K562 (cell line): ENCODE measurements around the gene IL1F10. TPM values are rescaled to one million over a fixed set of nuclear protein-coding genes. Genes with fewer than 3 reads are reported as not detected.

Experiments used
- ATAC-seq: fragments of 200-7000 bp; cut with Tn5 transposase; 3 replicates; pipeline ENCODE4 v1.9.1; 2020; ENCODE audit warnings: moderate library complexity
- BruUV-seq: library from RNA; stranded (reverse); fragments of 400-500 nt; replicated peaks from 2 replicates; lab custom pipeline; 2021; lab: Mats Ljungman, UMichigan
- CTCF ChIA-PET: fragments of 300-600 bp; formaldehyde crosslinking; extraction: SDS; loops from one replicate; lab custom pipeline; 2021; ENCODE audit warnings: low intra/inter-chr PET ratio; lab: Yijun Ruan, JAX
- POLR2A ChIA-PET: fragments of 300-600, 350-650 bp; sonication (Branson Sonifier 250); formaldehyde crosslinking; extraction: SDS; loops from one replicate; lab custom pipeline; 2021; ENCODE audit warnings: antibody characterized with exemption, inconsistent platforms; lab: Yijun Ruan, JAX
- DNase-seq, 4 experiments: peaks; one replicate each; pipeline versions ENCODE4 v3.0.0 to v3.0.0-alpha.2; 2011 to 2018; ENCODE audit warnings: low spot score in 3 of 4, mixed read lengths in 3 of 4; ENCODE audit errors: extremely low read depth in 1 of 4
- FAIRE-seq: peaks from 2 replicates; lab custom pipeline; 2011; peaks lifted over from hg19 to GRCh38; lab: Jason Lieb, UNC
- H2AFZ ChIP-seq: 2 replicates; pipeline ENCODE4 v1.6.0; 2011; ENCODE audit warnings: low read depth, low read length, control low read depth, inconsistent platforms
- H3K27ac ChIP-seq: fragments of 200-600 bp; 3 replicates; pipeline ENCODE4 v1.8.0; 2011; ENCODE audit warnings: low read depth, mild to moderate bottlenecking, control low read depth, inconsistent platforms, low read length, moderate library complexity, mixed read lengths; ENCODE audit errors: extremely low read depth
- H3K27me3 ChIP-seq, 2 experiments: fragments of 300-600 bp in 1 of 2; 2 replicates in 1 of 2; 3 replicates in 1 of 2; pipeline versions ENCODE4 v1.6.0 to v1.8.0; 2011; ENCODE audit warnings: inconsistent platforms in 2 of 2, low read length in 2 of 2, mild to moderate bottlenecking in 1 of 2, mixed read lengths in 1 of 2, moderate library complexity in 1 of 2; ENCODE audit not compliant: control insufficient read depth in 2 of 2, insufficient read depth in 2 of 2
- H3K36me3 ChIP-seq: fragments of 300-600 bp; 3 replicates; pipeline ENCODE4 v1.8.0; 2011; ENCODE audit warnings: mild to moderate bottlenecking, low read length, inconsistent platforms; ENCODE audit not compliant: control insufficient read depth, insufficient read depth
- H3K4me1 ChIP-seq, 2 experiments: fragments of 200-600 bp in 1 of 2; replicated peaks in 1 of 2; 2 replicates in 1 of 2; 3 replicates in 1 of 2; pipeline versions ENCODE4 v1.5.1 to v1.8.0; 2011; ENCODE audit warnings: inconsistent platforms in 2 of 2, low read length in 2 of 2, mild to moderate bottlenecking in 1 of 2, mixed read lengths in 1 of 2, moderate library complexity in 1 of 2; ENCODE audit not compliant: control insufficient read depth in 2 of 2, insufficient read depth in 2 of 2
- H3K4me2 ChIP-seq: 2 replicates; pipeline ENCODE4 v1.6.1; 2011; ENCODE audit warnings: low read length, control low read depth, inconsistent platforms, mixed read lengths; ENCODE audit not compliant: insufficient read depth
- H3K4me3 ChIP-seq: fragments of 200-600 bp; sonication (generic), shearing (Covaris generic); 2 replicates; pipeline ENCODE4 v1.5.1; 2016; ENCODE audit warnings: control low read depth, inconsistent platforms
- H3K79me2 ChIP-seq: fragments of 200-600 bp; 3 replicates; pipeline ENCODE4 v1.8.0; 2011; ENCODE audit warnings: low read length, inconsistent platforms; ENCODE audit not compliant: control insufficient read depth, insufficient read depth
- H3K9ac ChIP-seq, 2 experiments: 2 replicates each; pipeline versions ENCODE4 v1.6.0 to v1.6.1; 2011; ENCODE audit warnings: low read depth in 2 of 2, low read length in 2 of 2, control low read depth in 1 of 2, inconsistent platforms in 1 of 2, mild to moderate bottlenecking in 1 of 2, mixed read lengths in 1 of 2; ENCODE audit not compliant: insufficient read depth in 1 of 2
- H3K9me1 ChIP-seq: one replicate; pipeline ENCODE4 v1.6.0; 2011; ENCODE audit warnings: inconsistent platforms, mild to moderate bottlenecking, low read length, moderate library complexity; ENCODE audit not compliant: control insufficient read depth, insufficient read depth
- H3K9me3 ChIP-seq: replicated peaks from 2 replicates; pipeline ENCODE4 v1.5.1; 2011; ENCODE audit warnings: low read depth, low read length, inconsistent platforms; ENCODE audit not compliant: control insufficient read depth, insufficient read depth
- H4K20me1 ChIP-seq: replicated peaks from 2 replicates; pipeline ENCODE4 v1.6.1; 2011; ENCODE audit warnings: low read length, inconsistent platforms, mixed read lengths; ENCODE audit not compliant: control insufficient read depth, insufficient read depth
- GABPB1 ChIP-seq: sonication (generic); formaldehyde crosslinking; IDR thresholded peaks from 2 replicates; pipeline ENCODE4 v1.8.0; 2022; ENCODE audit warnings: mild to moderate bottlenecking, missing genetic modification reagents
- MBD1 ChIP-seq: fragments of 250-450 bp; sonication (Bioruptor Pico); IDR thresholded peaks from 2 replicates; pipeline ENCODE4 v1.8.0; 2022; ENCODE audit warnings: inconsistent platforms
- NR2C1 ChIP-seq, 2 experiments: fragments of 450-650 bp; IDR thresholded peaks; 2 replicates each; pipeline ENCODE4 v1.6.1; 2017; ENCODE audit warnings: mild to moderate bottlenecking in 2 of 2, antibody characterized with exemption in 1 of 2, inconsistent platforms in 1 of 2, missing compliant biosample characterization in 1 of 2, missing genetic modification characterization in 1 of 2
- ZBTB1 ChIP-seq: sonication (generic); formaldehyde crosslinking; IDR thresholded peaks from 2 replicates; pipeline ENCODE4 v1.8.1; 2023; ENCODE audit warnings: missing genetic modification reagents, low read depth, mild to moderate bottlenecking, borderline replicate concordance
- ZNF449 ChIP-seq: fragments of 250-450 bp; sonication (Bioruptor Pico); IDR thresholded peaks from 2 replicates; pipeline ENCODE4 v1.8.0; 2022; ENCODE audit warnings: moderate library complexity, mild to moderate bottlenecking, inconsistent platforms
- ZNF609 ChIP-seq: sonication (generic); formaldehyde crosslinking; IDR thresholded peaks from 2 replicates; pipeline ENCODE4 v1.8.1; 2023; ENCODE audit warnings: missing genetic modification reagents, mild to moderate bottlenecking, borderline replicate concordance
- ZSCAN32 ChIP-seq: fragments of 450-650 bp; formaldehyde crosslinking; IDR thresholded peaks from 2 replicates; pipeline ENCODE4 v1.4.0; 2020; ENCODE audit warnings: mild to moderate bottlenecking, moderate library complexity
- whole genome bisulfite sequencing: fragments of 100-300 bp; shearing (Covaris generic); methylation state at CpG from one replicate; pipeline ENCODE4 v1.1.6; 2016; ENCODE audit warnings: low coverage, mixed read lengths; ENCODE audit not compliant: insufficient coverage; ENCODE audit errors: missing lambda C conversion rate; 5-methylcytosine and 5-hydroxymethylcytosine counted together
- in situ Hi-C: fragments of 300-500 bp; cut with MboI; formaldehyde crosslinking; loops from 4 replicates; pipeline ENCODE4 v1.15.0; 2018; ENCODE audit warnings: inconsistent platforms, mixed read lengths
- intact Hi-C: fragments of 100-400 bp; cut with micrococcal nuclease; formaldehyde crosslinking; loops from 2 replicates; pipeline ENCODE4 v1.14.2; 2022
- polyA plus RNA-seq, 8 experiments: library from polyadenylated mRNA; depleted of rRNA in 4 of 8; stranded (reverse) in 5 of 8; unstranded in 3 of 8; fragments of >200 nt; fragmentation: Nextera tagmentation in 2 of 8; fragmentation: Illumina TruSeq in 1 of 8; extraction: Ambion mirVana in 2 of 8; extraction: Trizol in 1 of 8; gene quantifications; 2 replicates each; pipeline versions ENCODE4 v1.2.1 to v1.2.3, GENCODE V29; 2011 to 2014; ENCODE audit warnings: inconsistent platforms in 1 of 8, missing spikeins in 1 of 8
- total RNA-seq, 7 experiments: library from RNA; depleted of rRNA in 6 of 7; stranded (reverse); fragments of >200 nt in 6 of 7; fragmentation: Illumina TruSeq in 2 of 7; extraction: Trizol in 2 of 7; gene quantifications; 2 replicates each; pipeline versions ENCODE4 v1.2.1 to v1.2.3, GENCODE V29; 2011 to 2021; ENCODE audit warnings: low replicate concordance in 1 of 7

Gene IL1F10
- total and polyA plus RNA-seq, 9 of the 15 experiments (the other 6 are each of a cell fraction or from before 2014, with no cell fraction given), result not detected

GRCh38 chr2:113061896-113062770 lies 5.6 kb upstream of the IL1F10 start:
- no peaks in the 10 kb centered on the region for H4K20me1 ChIP-seq
- 2% methylated on average over 18 of the region's 18 CpGs for WGBS
- no peak overlapping the region for H3K4me3 ChIP-seq
- no peak for FAIRE-seq
- in situ Hi-C loops, result no loop called here
- TF ChIP-seq ZBTB1 (no peak), ZNF449 (no peak), GABPB1 (CRISPR knock-in tag) (no peak), NR2C1 (IDR thresholded peaks at IDR 0.05) (no peak), NR2C1 (tag; IDR thresholded peaks at IDR 0.05) (no peak), ZSCAN32 (CRISPR knock-in tag) (no peak), ZNF609 (CRISPR knock-in tag) (no peak), MBD1 (CRISPR knock-in tag) (no peak)
- no peak overlapping the region; a peak in 1 of 4 replicates for H3K9ac ChIP-seq
- no peaks in the 10 kb centered on the region for H3K4me1 ChIP-seq
- H3K79me2 ChIP-seq, result no peaks in the 10 kb centered on the region
- no peak overlapping the region for H2AFZ ChIP-seq
- no peaks in the 10 kb centered on the region for H3K9me1 ChIP-seq
- POLR2A ChIA-PET, result interaction anchor here (0.5 to 0.9 kb wide), 3 partner anchors 28 to 889 kb away, joined by 3 to 5 read pairs (median 3); no protein-coding TSS in a partner anchor
- intact Hi-C loops, result no loop called here
- no peak for DNase-seq
- no peak overlapping the region for H3K4me2 ChIP-seq
- H3K27me3 ChIP-seq, result peaks cover 0 to 22% of the 10 kb centered on the region in 2 experiments; a peak in 3 of 5 replicates
- no TSS peak for BruUV-seq
- CTCF ChIA-PET, result no interaction called here
- ATAC-seq, result no peak
- H3K36me3 ChIP-seq, result no peaks in the 10 kb centered on the region
- no peak overlapping the region for H3K27ac ChIP-seq
- H3K9me3 ChIP-seq, result no peaks in the 10 kb centered on the region
